Measurements from ENCODE around the gene CFAP299. TPM values are rescaled to one million over a fixed set of nuclear protein-coding genes. Genes with fewer than 3 reads are reported as not detected.
A peak's percentile ranks its signal among the peaks of the same experiment; 100 is the strongest.

CFAP299 gene
- total RNA-seq, 4 donors from 2014 or later: 5.1 TPM; not detected in 3

DNA sequence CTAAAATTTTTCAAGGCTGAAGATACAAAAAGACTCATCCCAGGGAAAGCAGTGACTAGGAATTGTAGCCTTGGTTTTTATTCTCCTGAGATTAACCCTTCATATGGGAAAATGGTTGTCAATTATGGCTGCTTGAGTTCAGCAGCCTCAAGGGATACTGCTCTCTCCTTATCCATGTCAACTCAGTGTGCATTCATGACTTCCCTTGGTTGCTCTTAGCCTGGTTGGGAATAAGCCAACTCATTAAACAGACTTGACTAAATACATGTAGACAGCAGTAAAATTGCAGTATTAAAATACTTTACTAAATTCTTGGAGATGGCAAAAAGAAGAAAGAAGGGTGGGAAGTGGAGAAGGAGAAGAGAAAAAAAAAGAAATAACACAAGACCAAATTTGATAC lies 650.5 kb downstream of the CFAP299 start:
- no peaks in the 10 kb centered on the region for H3K9me3 ChIP-seq
- H3K4me1 ChIP-seq: peaks cover 0 to 7% (median 0%) of the 10 kb centered on the region in 3 donors
- no peaks in the 10 kb centered on the region for H3K27me3 ChIP-seq
- H3K27ac ChIP-seq: no peak overlapping the region
- no peaks in the 10 kb centered on the region for H3K36me3 ChIP-seq
- no peak overlapping the region for H3K4me3 ChIP-seq
- TF ChIP-seq EP300 (IDR thresholded peaks at IDR 0.05): no peak
- no peak for TF ChIP-seq CTCF (IDR thresholded peaks at IDR 0.05)
- no peak for TF ChIP-seq POLR2A (IDR thresholded peaks at IDR 0.05)
- TF ChIP-seq POLR2AphosphoS5 (IDR thresholded peaks at IDR 0.05): no peak
- no peak for ATAC-seq

- H3K4me3 ChIP-seq: no peak overlapping the region
- H3K36me3 ChIP-seq: no peaks in the 10 kb centered on the region
- H3K27ac ChIP-seq: no peak overlapping the region
- no peak for ATAC-seq
- H3K4me1 ChIP-seq: peaks cover 0 to 7% (median 0%) of the 10 kb centered on the region in 3 donors
- WGBS, 2 donors (ENCODE audit: low coverage in 1 of 2): 6 to 17% methylated on average over 2 of the region's 2 CpGs
- no peaks in the 10 kb centered on the region for H3K9me3 ChIP-seq
- no peak for TF ChIP-seq POLR2A (IDR thresholded peaks at IDR 0.05)
- TF ChIP-seq CTCF (IDR thresholded peaks at IDR 0.05): peak; percentile 56 to 71 (median 64)
- no peaks in the 10 kb centered on the region for H3K27me3 ChIP-seq
These were observed 654.5 kb downstream of the CFAP299 start for GRCh38 chr4:80989921-80990544.

- no peak for ATAC-seq
- peaks cover 0 to 7% (median 0%) of the 10 kb centered on the region in 3 donors for H3K4me1 ChIP-seq
- WGBS, 2 donors (ENCODE audit: low coverage in 1 of 2): 66 to 71% methylated on average over 2 of the region's 2 CpGs
These were observed 655.3 kb downstream of the CFAP299 start for GRCh38 chr4:80990851-80991250.

DNA sequence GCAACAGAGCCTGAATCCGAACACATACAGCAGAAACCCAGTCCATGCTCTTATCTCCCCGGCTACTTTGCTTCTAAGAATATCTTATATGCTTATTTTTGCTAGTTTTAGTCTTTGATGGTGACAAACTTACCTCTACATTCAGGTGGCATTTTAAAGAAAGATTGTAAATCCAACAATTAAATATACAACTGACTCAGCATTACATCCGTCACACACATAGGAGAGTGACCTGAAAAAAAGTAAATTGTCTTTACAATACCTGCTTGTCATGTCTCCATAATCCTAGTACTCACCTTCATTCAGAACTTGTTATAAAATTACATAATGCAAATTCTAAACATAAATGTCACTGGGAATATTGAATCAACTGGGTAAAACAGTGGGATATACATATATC lies 664.4 kb downstream of the CFAP299 start:
- no peaks in the 10 kb centered on the region for H3K36me3 ChIP-seq
- ATAC-seq: no peak
- 78 to 82% methylated on average over 3 of the region's 3 CpGs for WGBS, 2 donors (ENCODE audit: low coverage in 1 of 2)
- no peak for TF ChIP-seq POLR2AphosphoS5 (IDR thresholded peaks at IDR 0.05)
- TF ChIP-seq CTCF (IDR thresholded peaks at IDR 0.05): no peak
- no peak for TF ChIP-seq EP300 (IDR thresholded peaks at IDR 0.05)
- TF ChIP-seq POLR2A (IDR thresholded peaks at IDR 0.05): no peak
- no peak overlapping the region for H3K4me3 ChIP-seq
- H3K27ac ChIP-seq: no peak overlapping the region
- no peaks in the 10 kb centered on the region for H3K9me3 ChIP-seq
- no peaks in the 10 kb centered on the region for H3K4me1 ChIP-seq
- no peaks in the 10 kb centered on the region for H3K27me3 ChIP-seq

More at GRCh38 chr4:80990851-80991250, 655.3 kb downstream of the CFAP299 start:
- Histone ChIP-seq H3K9me3 (no peaks in the 10 kb centered on the region), H3K4me3 (no peak overlapping the region), H3K27ac (no peak overlapping the region), H3K36me3 (no peaks in the 10 kb centered on the region), H3K27me3 (no peaks in the 10 kb centered on the region)
- TF ChIP-seq EP300 (IDR thresholded peaks at IDR 0.05) (no peak), CTCF (IDR thresholded peaks at IDR 0.05) (no peak), POLR2AphosphoS5 (IDR thresholded peaks at IDR 0.05) (no peak), POLR2A (IDR thresholded peaks at IDR 0.05) (no peak)

GRCh38 chr4:81003597-81004111 lies 668.1 kb downstream of the CFAP299 start:
- H3K9me3 ChIP-seq: no peaks in the 10 kb centered on the region
- WGBS, 2 donors (ENCODE audit: low coverage in 1 of 2): 57 to 80% methylated on average over 1 to 2 of the region's 2 CpGs
- H3K36me3 ChIP-seq: no peaks in the 10 kb centered on the region
- TF ChIP-seq EP300 (IDR thresholded peaks at IDR 0.05): no peak
- TF ChIP-seq POLR2AphosphoS5 (IDR thresholded peaks at IDR 0.05): no peak
- no peak for TF ChIP-seq POLR2A (IDR thresholded peaks at IDR 0.05)
- no peak for TF ChIP-seq CTCF (IDR thresholded peaks at IDR 0.05)
- no peak overlapping the region for H3K27ac ChIP-seq
- no peaks in the 10 kb centered on the region for H3K4me1 ChIP-seq
- no peak overlapping the region for H3K4me3 ChIP-seq
- H3K27me3 ChIP-seq: no peaks in the 10 kb centered on the region
- ATAC-seq: no peak

All from gastroesophageal sphincter (tissue), 4 donors.